ENCODE data around the gene SLC25A52.

- TF ChIP-seq CTCF (IDR thresholded peaks at IDR 0.05; ENCODE audit: low read depth, low read length, poor library complexity, severe bottlenecking): no peak
- no peak for TF ChIP-seq EZH2phosphoT487 (IDR thresholded peaks at IDR 0.05; ENCODE audit: borderline replicate concordance, low read length)
Observed at GRCh38 chr18:31711365-31712172, 49.1 kb downstream of the SLC25A52 start.

All from DOHH2 (cell line).